8988T (cell line): Measurements from ENCODE around the gene SGK2.
A peak's percentile ranks its signal among the peaks of the same experiment; 100 is the strongest.
"Not testable (repeated sequence)": the region's sequence is repeated elsewhere in the genome, so short reads cannot be mapped to it uniquely, and the experiment has no call there.

Experiments used
- DNase-seq: peaks from one replicate; pipeline ENCODE4 v3.0.0; 2011

SGK2 gene

GRCh38 chr20:43563991-43564390, 5.2 kb downstream of the SGK2 start:
- DNase-seq: no peak

GRCh38 chr20:43564455-43564854, 5.6 kb downstream of the SGK2 start:
- no peak for DNase-seq

- no peak for DNase-seq
These were observed 6.3 kb downstream of the SGK2 start for GRCh38 chr20:43564993-43565757.

GRCh38 chr20:43565758-43566104, 6.9 kb downstream of the SGK2 start:
- no peak for DNase-seq

GRCh38 chr20:43567477-43567876, 8.7 kb downstream of the SGK2 start:
- DNase-seq: no peak

- no peak for DNase-seq
These were observed 9.9 kb downstream of the SGK2 start for GRCh38 chr20:43568706-43569105.

- DNase-seq: no peak
These were observed 10.5 kb downstream of the SGK2 start for GRCh38 chr20:43569282-43569681.

GRCh38 chr20:43570496-43570895, 11.7 kb downstream of the SGK2 start:
- no peak for DNase-seq

- no peak for DNase-seq
These were observed 12.5 kb downstream of the SGK2 start for GRCh38 chr20:43571310-43571709.

GRCh38 chr20:43571771-43572170, 12.9 kb downstream of the SGK2 start:
- DNase-seq: no peak

- DNase-seq: no peak
These were observed 14.1 kb downstream of the SGK2 start for GRCh38 chr20:43572891-43573290.

GRCh38 chr20:43576108-43576507, 17.3 kb downstream of the SGK2 start:
- DNase-seq: no peak

GRCh38 chr20:43579861-43580793, 21.3 kb downstream of the SGK2 start:
- DNase-seq: no peak

- no peak for DNase-seq
These were observed 24.5 kb downstream of the SGK2 start for GRCh38 chr20:43583133-43583864.

- no peak for DNase-seq
These were observed 25.2 kb downstream of the SGK2 start for GRCh38 chr20:43583982-43584432.

- no peak for DNase-seq
These were observed 25.8 kb downstream of the SGK2 start for GRCh38 chr20:43584448-43585136.

- DNase-seq: no peak
These were observed 27.8 kb downstream of the SGK2 start for GRCh38 chr20:43586641-43587040.

GRCh38 chr20:43588526-43588925, 29.7 kb downstream of the SGK2 start:
- not testable (repeated sequence) for DNase-seq

GRCh38 chr20:43590036-43590391, 31.2 kb downstream of the SGK2 start:
- no peak for DNase-seq

- DNase-seq: peak; percentile 79
These were observed 31.8 kb downstream of the SGK2 start, which contains the start of gene IFT52 for GRCh38 chr20:43590392-43591303. Gene IFT52 (plus strand): TSS chr20:43590937. CDS start chr20:43594699, 3,762 bp downstream.

GRCh38 chr20:43601960-43602359, 43.1 kb downstream of the SGK2 start:
- not testable (repeated sequence) for DNase-seq

GRCh38 chr20:43603124-43603523, 44.3 kb downstream of the SGK2 start:
- DNase-seq: no peak
